ENCODE measurements around the gene ATXN10. TPM values are rescaled to one million over a fixed set of nuclear protein-coding genes. Genes with fewer than 3 reads are reported as not detected.

The ATXN10 gene
- total RNA-seq, 2 experiments from 2014 or later = 43.8 to 48.0 TPM

DNA sequence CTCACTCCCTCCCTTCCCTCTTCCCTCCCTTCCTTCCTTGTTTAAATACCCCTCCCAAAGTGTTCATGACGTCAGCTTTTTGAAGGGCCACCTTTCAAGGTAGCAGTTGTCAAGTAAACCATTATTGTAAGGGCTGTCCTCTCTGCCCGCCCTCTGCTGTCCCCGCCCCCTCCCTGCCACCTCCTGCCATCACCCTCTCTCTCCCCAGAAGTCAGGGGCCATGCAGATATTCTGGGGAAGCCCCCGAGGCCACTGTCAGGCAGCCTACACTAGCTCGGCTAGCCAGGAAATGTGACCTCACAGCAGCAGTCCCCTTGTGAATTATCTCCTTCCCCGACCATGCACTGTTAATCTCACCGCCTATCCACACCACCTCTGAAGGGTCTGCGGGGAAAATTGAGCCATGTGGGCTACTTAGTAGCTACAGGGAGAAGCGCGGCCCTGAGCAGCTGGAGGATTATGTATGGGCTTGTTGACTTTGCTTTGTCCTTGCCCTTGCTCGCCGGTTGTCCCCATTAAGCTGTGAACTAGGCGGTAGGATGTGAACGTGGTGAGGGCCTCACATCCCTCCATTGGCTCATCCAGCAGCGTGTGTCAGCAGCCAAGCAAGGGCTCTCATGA is 42.1 kb upstream of the ATXN10 start:
- Histone ChIP-seq H3K4me1 (ENCODE audit: insufficient read depth, low read length) (no peaks in the 10 kb centered on the region), H3K36me3 (ENCODE audit: insufficient read depth, low read length) (no peaks in the 10 kb centered on the region), H3K4me3 (ENCODE audit: low read length) (no peak overlapping the region), H3K27ac (ENCODE audit: low read depth in 1 of 2, low read length in 2 of 2) (no peak overlapping the region), H3K9me3 (ENCODE audit: control insufficient read depth in 1 of 2, insufficient read depth in 1 of 2, low read length in 2 of 2) (no peaks in the 10 kb centered on the region), H3K27me3 (ENCODE audit: control insufficient read depth in 1 of 2, insufficient read depth in 2 of 2, low read length in 2 of 2) (peaks cover 10 to 18% of the 10 kb centered on the region in 2 experiments)
- no peak for DNase-seq
- H3K9me3 Mint-ChIP-seq = no peaks in the 10 kb centered on the region
- TF ChIP-seq, protein P1, sequence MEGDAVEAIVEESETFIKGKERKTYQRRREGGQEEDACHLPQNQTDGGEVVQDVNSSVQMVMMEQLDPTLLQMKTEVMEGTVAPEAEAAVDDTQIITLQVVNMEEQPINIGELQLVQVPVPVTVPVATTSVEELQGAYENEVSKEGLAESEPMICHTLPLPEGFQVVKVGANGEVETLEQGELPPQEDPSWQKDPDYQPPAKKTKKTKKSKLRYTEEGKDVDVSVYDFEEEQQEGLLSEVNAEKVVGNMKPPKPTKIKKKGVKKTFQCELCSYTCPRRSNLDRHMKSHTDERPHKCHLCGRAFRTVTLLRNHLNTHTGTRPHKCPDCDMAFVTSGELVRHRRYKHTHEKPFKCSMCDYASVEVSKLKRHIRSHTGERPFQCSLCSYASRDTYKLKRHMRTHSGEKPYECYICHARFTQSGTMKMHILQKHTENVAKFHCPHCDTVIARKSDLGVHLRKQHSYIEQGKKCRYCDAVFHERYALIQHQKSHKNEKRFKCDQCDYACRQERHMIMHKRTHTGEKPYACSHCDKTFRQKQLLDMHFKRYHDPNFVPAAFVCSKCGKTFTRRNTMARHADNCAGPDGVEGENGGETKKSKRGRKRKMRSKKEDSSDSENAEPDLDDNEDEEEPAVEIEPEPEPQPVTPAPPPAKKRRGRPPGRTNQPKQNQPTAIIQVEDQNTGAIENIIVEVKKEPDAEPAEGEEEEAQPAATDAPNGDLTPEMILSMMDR (IDR thresholded peaks at IDR 0.05) = no peak
- intact Hi-C loops (cut with DNase I, micrococcal nuclease) = no loop called here
- H3K4me1 Mint-ChIP-seq (ENCODE audit: low read depth) = no peaks in the 10 kb centered on the region
- ChIA-PET POLR2A (no interaction called here), CTCF (no interaction called here)
- H3K27me3 Mint-ChIP-seq = peaks cover 57% of the 10 kb centered on the region
- H3K36me3 Mint-ChIP-seq (ENCODE audit: low read depth) = no peaks in the 10 kb centered on the region
- no peak overlapping the region for H3K27ac Mint-ChIP-seq
- ATAC-seq (ENCODE audit: poor library complexity) = no peak
- H3K4me3 Mint-ChIP-seq = no peak overlapping the region

DNA sequence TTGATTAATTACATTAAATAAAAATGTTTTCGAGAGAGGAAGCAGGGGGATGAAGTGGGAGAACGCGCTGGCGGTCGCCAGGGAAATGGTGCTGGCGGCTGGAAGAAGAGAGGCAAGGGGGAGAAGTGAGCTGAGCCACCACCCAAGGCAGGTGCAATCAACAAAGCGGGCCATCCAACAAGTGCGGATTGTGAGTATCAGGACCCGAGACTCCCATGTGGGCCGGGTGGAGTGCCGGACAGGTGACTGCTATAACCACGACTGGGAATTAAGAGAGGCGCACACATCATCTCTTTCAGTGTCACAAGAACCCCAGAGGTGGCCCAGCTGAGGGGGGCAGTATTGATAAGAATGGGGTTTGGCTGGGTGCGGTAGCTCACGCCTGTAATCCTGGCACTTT is 41.2 kb upstream of the ATXN10 start:
- Histone ChIP-seq H3K27me3 (ENCODE audit: control insufficient read depth in 1 of 2, insufficient read depth in 2 of 2, low read length in 2 of 2) (peaks cover 10 to 18% of the 10 kb centered on the region in 2 experiments), H3K9me3 (ENCODE audit: control insufficient read depth in 1 of 2, insufficient read depth in 1 of 2, low read length in 2 of 2) (no peaks in the 10 kb centered on the region), H3K27ac (ENCODE audit: low read depth in 1 of 2, low read length in 2 of 2) (no peak overlapping the region), H3K4me3 (ENCODE audit: low read length) (no peak overlapping the region), H3K36me3 (ENCODE audit: insufficient read depth, low read length) (no peaks in the 10 kb centered on the region), H3K4me1 (ENCODE audit: insufficient read depth, low read length) (no peaks in the 10 kb centered on the region)
- Mint-ChIP-seq H3K9me3 (no peaks in the 10 kb centered on the region), H3K27me3 (peaks cover 65% of the 10 kb centered on the region), H3K4me3 (no peak overlapping the region), H3K4me1 (ENCODE audit: low read depth) (no peaks in the 10 kb centered on the region), H3K36me3 (ENCODE audit: low read depth) (no peaks in the 10 kb centered on the region), H3K27ac (no peak overlapping the region)
- no peak for ATAC-seq (ENCODE audit: poor library complexity)
- CTCF ChIA-PET = no interaction called here
- intact Hi-C loops (cut with DNase I, micrococcal nuclease) = no loop called here
- no peak for DNase-seq
- POLR2A ChIA-PET = no interaction called here
- TF ChIP-seq, protein P1 (IDR thresholded peaks at IDR 0.05) = no peak

DNA sequence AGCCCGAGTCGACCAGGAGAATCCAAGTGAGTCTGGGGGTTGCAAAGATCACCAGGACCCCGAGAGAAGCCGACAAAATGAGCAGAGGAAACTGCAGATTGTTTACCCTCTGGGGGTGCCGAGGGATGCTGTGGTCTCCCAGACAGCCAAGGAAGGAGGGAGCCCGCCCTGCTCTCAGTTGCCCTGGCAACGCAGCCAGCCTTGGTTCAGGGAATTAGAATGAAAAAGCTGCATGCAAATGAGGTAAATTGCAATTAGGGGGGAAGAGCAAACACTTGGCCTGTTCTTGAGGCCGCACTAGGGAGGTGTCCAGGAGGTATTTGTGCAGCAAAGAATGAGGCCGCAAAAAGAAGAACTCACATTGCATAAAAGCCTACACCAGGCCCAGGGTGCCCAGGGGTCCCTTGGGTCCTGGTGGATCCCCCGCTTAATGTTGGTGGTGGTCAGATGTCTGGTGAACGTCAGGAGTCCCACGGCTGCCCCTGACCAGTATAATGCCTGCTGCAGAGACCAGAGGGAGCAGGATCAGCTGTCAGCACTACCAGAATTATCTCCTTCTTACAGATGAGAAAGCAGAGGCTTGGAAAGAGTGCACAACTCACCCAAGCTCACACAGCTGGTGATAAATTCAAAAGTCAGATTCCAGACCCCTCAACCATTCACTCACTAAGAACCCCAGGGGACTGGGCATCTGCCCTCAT is 40.3 kb upstream of the ATXN10 start:
- CTCF ChIA-PET = no interaction called here
- H3K4me3 Mint-ChIP-seq = no peak overlapping the region
- H3K4me3 ChIP-seq (ENCODE audit: low read length) = no peak overlapping the region

More for the DNA sequence above, 40.3 kb upstream of the ATXN10 start:
- H3K4me1 ChIP-seq (ENCODE audit: insufficient read depth, low read length) = no peaks in the 10 kb centered on the region
- no peak overlapping the region for H3K27ac Mint-ChIP-seq
- DNase-seq (no peak), ATAC-seq (ENCODE audit: poor library complexity) (no peak)
- TF ChIP-seq, protein P1 (IDR thresholded peaks at IDR 0.05) = no peak
- H3K36me3 Mint-ChIP-seq (ENCODE audit: low read depth) = no peaks in the 10 kb centered on the region
- H3K27me3 ChIP-seq (ENCODE audit: control insufficient read depth in 1 of 2, insufficient read depth in 2 of 2, low read length in 2 of 2) = peaks cover 10 to 18% of the 10 kb centered on the region in 2 experiments
- intact Hi-C loops (cut with DNase I, micrococcal nuclease) = no loop called here
- H3K27ac ChIP-seq (ENCODE audit: low read depth in 1 of 2, low read length in 2 of 2) = no peak overlapping the region
- no peaks in the 10 kb centered on the region for H3K36me3 ChIP-seq (ENCODE audit: insufficient read depth, low read length)
- no peaks in the 10 kb centered on the region for H3K9me3 ChIP-seq (ENCODE audit: control insufficient read depth in 1 of 2, insufficient read depth in 1 of 2, low read length in 2 of 2)
- POLR2A ChIA-PET = no interaction called here
- H3K9me3 Mint-ChIP-seq = no peaks in the 10 kb centered on the region
- no peaks in the 10 kb centered on the region for H3K4me1 Mint-ChIP-seq (ENCODE audit: low read depth)
- peaks cover 72% of the 10 kb centered on the region for H3K27me3 Mint-ChIP-seq
